Upper lobe of left lung (tissue), 6 donors: Measurements from ENCODE around the gene GULP1. TPM values are rescaled to one million over a fixed set of nuclear protein-coding genes. Genes with fewer than 3 reads are reported as not detected.

Source experiments
- ATAC-seq, 2 donors: fragments of 200-7000 bp; cut with Tn5 transposase; one replicate each; pipeline ENCODE4 v1.9.1; 2022; ENCODE audit warnings: mild to moderate bottlenecking in 2 of 2, moderate library complexity in 2 of 2; ENCODE audit not compliant: low FRiP score in 2 of 2
- DNase-seq, 2 donors: peaks; one replicate each; pipeline ENCODE4 v3.0.0-alpha.2; 2019 to 2020
- H3K27ac ChIP-seq, 4 donors: fragments of 200-600 bp; sonication (generic); one replicate each; pipeline ENCODE4 v1.5.1; 2016 to 2019
- H3K27me3 ChIP-seq, 4 donors: fragments of 200-600 bp; sonication (generic); one replicate each; pipeline ENCODE4 v1.5.1; 2017 to 2019
- H3K36me3 ChIP-seq, 4 donors: fragments of 200-600 bp; sonication (generic); one replicate each; pipeline ENCODE4 v1.5.1; 2016 to 2019
- H3K4me1 ChIP-seq, 4 donors: fragments of 200-600 bp; sonication (generic); one replicate each; pipeline ENCODE4 v1.5.1; 2018 to 2019
- H3K4me3 ChIP-seq, 4 donors: fragments of 200-600 bp; sonication (generic); one replicate each; pipeline ENCODE4 v1.5.1; 2017 to 2019; ENCODE audit warnings: mild to moderate bottlenecking in 2 of 4, moderate library complexity in 1 of 4
- H3K9me3 ChIP-seq, 4 donors: fragments of 200-600 bp; sonication (generic); one replicate each; pipeline ENCODE4 v1.5.1; 2018 to 2019
- CTCF ChIP-seq, 6 experiments: fragments of 450-650 bp in 4 of 6; fragments of 200-600 bp in 2 of 6; sonication (generic) in 2 of 6; IDR thresholded peaks; one replicate each; pipeline ENCODE4 v1.5.1; 2016 to 2019; ENCODE audit warnings: antibody characterized with exemption in 6 of 6
- EP300 ChIP-seq, 4 donors: sonication (generic); formaldehyde crosslinking; IDR thresholded peaks; one replicate each; pipeline ENCODE4 v1.5.1; 2017; ENCODE audit warnings: antibody characterized with exemption in 4 of 4, control low read depth in 2 of 4
- POLR2A ChIP-seq, 4 donors: fragments of 450-650 bp; IDR thresholded peaks; one replicate each; pipeline ENCODE4 v1.5.1; 2016 to 2017; ENCODE audit warnings: antibody characterized with exemption in 4 of 4, mild to moderate bottlenecking in 2 of 4
- POLR2AphosphoS5 ChIP-seq, 2 donors: sonication (generic); formaldehyde crosslinking; IDR thresholded peaks; one replicate each; pipeline ENCODE4 v1.5.1; 2017; ENCODE audit warnings: antibody characterized with exemption in 2 of 2
- WGBS, 2 donors: methylation state at CpG; one replicate each; pipeline ENCODE4 v1.1.5; 2017 to 2018; 5-methylcytosine and 5-hydroxymethylcytosine counted together
- total RNA-seq, 6 donors: library from RNA; depleted of rRNA in 4 of 6; stranded (reverse); fragments of >200 nt in 4 of 6; gene quantifications; one replicate each; pipeline versions ENCODE4 v1.1.0 to v1.2.1, GENCODE V29; 2016 to 2021
- donor health status: DM: no; HTN: no; CAD: no; lungs with moderate emphysema.
- donor health status: DM: no; HTN: yes; CAD: no; lungs with severe emphysema.

GULP1 gene
- total RNA-seq, 6 donors from 2014 or later: 12.5 to 71.2 (median 32.7) TPM

DNA sequence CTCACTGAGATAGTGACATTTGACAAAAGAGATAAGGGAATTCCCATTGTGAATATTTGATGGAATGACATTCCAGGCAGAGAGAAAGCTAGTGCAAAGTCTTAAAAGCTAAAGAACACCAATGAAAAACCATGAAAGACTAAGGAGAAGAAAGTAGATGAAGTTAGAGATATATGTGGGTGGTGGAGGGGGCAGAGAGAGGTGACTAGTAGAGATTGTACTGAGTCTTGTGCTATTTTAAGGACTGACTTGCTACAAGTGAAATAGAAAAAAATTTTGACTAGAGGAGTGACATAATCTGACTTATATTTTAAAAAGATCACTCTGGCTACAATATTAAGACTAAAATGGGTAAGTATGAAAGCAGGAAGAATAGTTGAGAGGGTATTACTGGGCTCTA lies 35.3 kb upstream of the GULP1 start:
- Histone ChIP-seq H3K27ac (no peak overlapping the region), H3K9me3 (no peaks in the 10 kb centered on the region), H3K27me3 (no peaks in the 10 kb centered on the region), H3K4me1 (no peaks in the 10 kb centered on the region), H3K36me3 (no peaks in the 10 kb centered on the region), H3K4me3 (no peak overlapping the region)
- DNase-seq (no peak), ATAC-seq (no peak)
- no peak for TF ChIP-seq CTCF (IDR thresholded peaks at IDR 0.05)
- no peak for TF ChIP-seq POLR2A (IDR thresholded peaks at IDR 0.05)
- no peak for TF ChIP-seq POLR2AphosphoS5 (IDR thresholded peaks at IDR 0.05)
- TF ChIP-seq EP300 (IDR thresholded peaks at IDR 0.05): no peak

- no peaks in the 10 kb centered on the region for H3K4me1 ChIP-seq
- no peak overlapping the region for H3K27ac ChIP-seq
- TF ChIP-seq POLR2AphosphoS5 (IDR thresholded peaks at IDR 0.05) (no peak), EP300 (IDR thresholded peaks at IDR 0.05) (no peak), CTCF (IDR thresholded peaks at IDR 0.05) (no peak), POLR2A (IDR thresholded peaks at IDR 0.05) (no peak)
- no peaks in the 10 kb centered on the region for H3K27me3 ChIP-seq
- ATAC-seq (no peak), DNase-seq (no peak)
- H3K4me3 ChIP-seq: no peak overlapping the region
- H3K9me3 ChIP-seq: no peaks in the 10 kb centered on the region
- no peaks in the 10 kb centered on the region for H3K36me3 ChIP-seq
- 93 to 95% methylated on average over 2 of the region's 2 CpGs for WGBS, 2 donors
Measured at GRCh38 chr2:188265315-188265714, 26.4 kb upstream of the GULP1 start.

DNA sequence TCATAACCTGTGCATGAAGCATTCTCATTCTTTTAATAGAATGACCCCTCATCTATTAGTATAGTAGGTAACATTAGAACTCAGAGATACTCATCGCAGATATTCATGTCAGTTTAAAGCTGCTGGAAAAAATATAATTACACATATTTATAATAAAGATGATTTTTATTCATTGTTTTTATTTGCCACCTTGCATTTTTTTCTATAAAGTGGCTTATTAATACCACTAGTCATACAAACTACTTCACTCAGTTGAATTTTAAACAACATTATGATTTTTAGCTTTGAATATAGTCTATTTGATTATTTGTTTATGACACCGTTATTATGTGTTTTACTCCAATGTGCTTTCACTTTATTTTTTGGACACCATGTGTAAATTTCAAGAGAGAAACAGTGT lies 23.9 kb upstream of the GULP1 start:
- no peak for ATAC-seq
- Histone ChIP-seq H3K27ac (no peak overlapping the region), H3K4me1 (no peaks in the 10 kb centered on the region), H3K36me3 (no peaks in the 10 kb centered on the region), H3K4me3 (no peak overlapping the region), H3K9me3 (no peaks in the 10 kb centered on the region), H3K27me3 (no peaks in the 10 kb centered on the region)
- no peak for DNase-seq
- TF ChIP-seq POLR2A (IDR thresholded peaks at IDR 0.05) (no peak), CTCF (IDR thresholded peaks at IDR 0.05) (no peak), POLR2AphosphoS5 (IDR thresholded peaks at IDR 0.05) (no peak), EP300 (IDR thresholded peaks at IDR 0.05) (no peak)
- WGBS, 2 donors: 86% methylated on average over 2 of the region's 2 CpGs

DNA sequence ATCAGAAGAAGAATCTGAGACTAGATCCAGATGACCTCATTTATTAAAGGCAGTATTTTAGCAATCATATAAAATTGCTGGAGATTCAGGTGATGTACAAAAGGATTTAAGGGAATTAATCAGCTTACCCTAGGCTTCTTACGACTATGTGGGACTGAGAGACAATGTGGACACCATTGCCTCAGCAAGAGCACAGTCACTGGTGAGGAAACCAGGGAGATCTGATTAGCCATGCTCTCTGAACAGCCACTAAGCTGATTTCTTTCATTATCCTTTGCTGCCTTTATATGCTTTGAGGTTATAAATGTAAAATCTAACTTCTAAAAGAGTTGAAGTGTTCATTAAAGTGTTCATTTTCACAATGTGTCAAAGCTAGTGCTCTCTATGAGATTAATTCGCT lies 22.7 kb upstream of the GULP1 start:
- no peaks in the 10 kb centered on the region for H3K4me1 ChIP-seq
- no peaks in the 10 kb centered on the region for H3K27me3 ChIP-seq
- no peaks in the 10 kb centered on the region for H3K36me3 ChIP-seq
- TF ChIP-seq EP300 (IDR thresholded peaks at IDR 0.05) (no peak), CTCF (IDR thresholded peaks at IDR 0.05) (no peak), POLR2A (IDR thresholded peaks at IDR 0.05) (no peak), POLR2AphosphoS5 (IDR thresholded peaks at IDR 0.05) (no peak)
- no peak overlapping the region for H3K27ac ChIP-seq
- H3K4me3 ChIP-seq: no peak overlapping the region
- DNase-seq: no peak
- 86 to 92% methylated on average over 2 of the region's 2 CpGs for WGBS, 2 donors
- no peaks in the 10 kb centered on the region for H3K9me3 ChIP-seq
- ATAC-seq: no peak

GRCh38 chr2:188272121-188272520 lies 19.6 kb upstream of the GULP1 start:
- ATAC-seq: no peak
- no peak for DNase-seq
- H3K36me3 ChIP-seq: no peaks in the 10 kb centered on the region
- no peaks in the 10 kb centered on the region for H3K9me3 ChIP-seq
- TF ChIP-seq POLR2AphosphoS5 (IDR thresholded peaks at IDR 0.05) (no peak), CTCF (IDR thresholded peaks at IDR 0.05) (no peak), POLR2A (IDR thresholded peaks at IDR 0.05) (no peak), EP300 (IDR thresholded peaks at IDR 0.05) (no peak)
- WGBS, 2 donors: 92 to 97% methylated on average over 2 of the region's 2 CpGs
- H3K4me3 ChIP-seq: no peak overlapping the region
- H3K27ac ChIP-seq: no peak overlapping the region
- no peaks in the 10 kb centered on the region for H3K4me1 ChIP-seq
- no peaks in the 10 kb centered on the region for H3K27me3 ChIP-seq
